OCI-LY7 (cell line): ENCODE data around the gene EFNA2.

Experiments used
- EZH2phosphoT487 ChIP-seq: fragments of 200-600 bp; sonication (generic); IDR thresholded peaks from 2 replicates; pipeline ENCODE4 v1.6.1; 2018; ENCODE audit warnings: low read depth, borderline replicate concordance, mild to moderate bottlenecking, mixed run types, antibody characterized with exemption, low read length, moderate library complexity, mixed read lengths
- TF ChIP-seq, protein P1 (sequence below): fragments of 200-600 bp; sonication (generic); conservative IDR thresholded peaks from 2 replicates; pipeline ENCODE4 v1.5.1; 2014; ENCODE audit warnings: mild to moderate bottlenecking, antibody characterized with exemption, low read length, moderate library complexity, mixed read lengths

DNA sequence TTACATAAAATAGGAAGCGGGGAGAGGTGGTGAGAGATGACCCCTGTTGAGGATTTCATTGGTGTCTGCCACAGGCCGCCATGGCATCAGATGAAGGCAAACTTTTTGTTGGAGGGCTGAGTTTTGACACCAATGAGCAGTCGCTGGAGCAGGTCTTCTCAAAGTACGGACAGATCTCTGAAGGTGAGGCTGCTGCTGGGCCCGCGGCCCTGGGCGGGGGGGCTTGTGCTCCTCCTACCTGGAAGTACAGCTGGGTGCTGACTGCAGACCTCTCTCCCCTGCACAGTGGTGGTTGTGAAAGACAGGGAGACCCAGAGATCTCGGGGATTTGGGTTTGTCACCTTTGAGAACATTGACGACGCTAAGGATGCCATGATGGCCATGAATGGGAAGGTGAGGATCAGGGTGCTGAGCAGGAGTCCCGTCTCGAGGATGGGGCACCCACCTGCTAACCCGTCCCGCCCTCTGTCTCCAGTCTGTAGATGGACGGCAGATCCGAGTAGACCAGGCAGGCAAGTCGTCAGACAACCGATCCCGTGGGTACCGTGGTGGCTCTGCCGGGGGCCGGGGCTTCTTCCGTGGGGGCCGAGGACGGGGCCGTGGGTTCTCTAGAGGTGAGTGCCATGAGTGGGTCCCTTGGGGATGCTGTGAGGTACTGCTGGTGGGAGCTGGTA lies 14.7 kb upstream of the EFNA2 start:
- TF ChIP-seq, protein P1, sequence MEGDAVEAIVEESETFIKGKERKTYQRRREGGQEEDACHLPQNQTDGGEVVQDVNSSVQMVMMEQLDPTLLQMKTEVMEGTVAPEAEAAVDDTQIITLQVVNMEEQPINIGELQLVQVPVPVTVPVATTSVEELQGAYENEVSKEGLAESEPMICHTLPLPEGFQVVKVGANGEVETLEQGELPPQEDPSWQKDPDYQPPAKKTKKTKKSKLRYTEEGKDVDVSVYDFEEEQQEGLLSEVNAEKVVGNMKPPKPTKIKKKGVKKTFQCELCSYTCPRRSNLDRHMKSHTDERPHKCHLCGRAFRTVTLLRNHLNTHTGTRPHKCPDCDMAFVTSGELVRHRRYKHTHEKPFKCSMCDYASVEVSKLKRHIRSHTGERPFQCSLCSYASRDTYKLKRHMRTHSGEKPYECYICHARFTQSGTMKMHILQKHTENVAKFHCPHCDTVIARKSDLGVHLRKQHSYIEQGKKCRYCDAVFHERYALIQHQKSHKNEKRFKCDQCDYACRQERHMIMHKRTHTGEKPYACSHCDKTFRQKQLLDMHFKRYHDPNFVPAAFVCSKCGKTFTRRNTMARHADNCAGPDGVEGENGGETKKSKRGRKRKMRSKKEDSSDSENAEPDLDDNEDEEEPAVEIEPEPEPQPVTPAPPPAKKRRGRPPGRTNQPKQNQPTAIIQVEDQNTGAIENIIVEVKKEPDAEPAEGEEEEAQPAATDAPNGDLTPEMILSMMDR: no peak
- no peak for TF ChIP-seq EZH2phosphoT487
